K562 (cell line): ENCODE results near the gene ZBTB16. TPM values are rescaled to one million over a fixed set of nuclear protein-coding genes. Genes with fewer than 3 reads are reported as not detected.
A peak's percentile ranks its signal among the peaks of the same experiment; 100 is the strongest.

ENCODE experiments used
- ARID1B ChIP-seq: fragments of 450-650 bp; IDR thresholded peaks from 2 replicates; pipeline ENCODE4 v1.6.1; 2016; ENCODE audit warnings: antibody characterized with exemption, mild to moderate bottlenecking, inconsistent platforms
- ARNT ChIP-seq, 2 experiments: fragments of 450-650 bp; IDR thresholded peaks; 2 replicates each; pipeline ENCODE4 v1.6.1; 2016; ENCODE audit warnings: mild to moderate bottlenecking in 1 of 2
- GATA2 ChIP-seq: sonication (generic); formaldehyde crosslinking; IDR thresholded peaks from 2 replicates; pipeline ENCODE4 v1.4.0; 2020; ENCODE audit warnings: mild to moderate bottlenecking, missing genetic modification reagents
- HDAC3 ChIP-seq: fragments of 450-650 bp; IDR thresholded peaks from 2 replicates; pipeline ENCODE4 v1.6.1; 2018; ENCODE audit warnings: borderline replicate concordance, mild to moderate bottlenecking, moderate library complexity; ENCODE audit not compliant: partially characterized antibody
- KDM2B ChIP-seq: fragments of 250-450 bp; sonication (Bioruptor Pico); IDR thresholded peaks from 2 replicates; pipeline ENCODE4 v1.8.0; 2021; ENCODE audit warnings: mild to moderate bottlenecking, moderate library complexity
- KDM4B ChIP-seq, 2 experiments: fragments of 450-650 bp in 1 of 2; sonication (generic) in 1 of 2; IDR thresholded peaks; 2 replicates each; pipeline ENCODE4 v1.6.1; 2016 to 2017; ENCODE audit warnings: borderline replicate concordance in 2 of 2, antibody characterized with exemption in 1 of 2, low read depth in 1 of 2, mild to moderate bottlenecking in 1 of 2
- MCM2 ChIP-seq: fragments of 450-650 bp; IDR thresholded peaks from 2 replicates; pipeline ENCODE4 v1.6.1; 2017; ENCODE audit warnings: low read depth, mild to moderate bottlenecking
- NCOA6 ChIP-seq: fragments of 450-650 bp; IDR thresholded peaks from 2 replicates; pipeline ENCODE4 v1.6.1; 2017; ENCODE audit warnings: mild to moderate bottlenecking
- NFYB ChIP-seq: IDR thresholded peaks from 2 replicates; pipeline ENCODE4 v1.6.1; 2011; ENCODE audit warnings: mild to moderate bottlenecking, moderate library complexity; ENCODE audit not compliant: insufficient read length; ENCODE audit errors: extremely low read depth
- RAD21 ChIP-seq, 2 experiments: fragments of 250-450 bp in 1 of 2; fragments of 450-650 bp in 1 of 2; sonication (Bioruptor Pico) in 1 of 2; formaldehyde crosslinking in 1 of 2; IDR thresholded peaks in 1 of 2; conservative IDR thresholded peaks in 1 of 2; 2 replicates each; pipeline versions ENCODE4 v1.4.0 to v1.8.0; 2020 to 2022; ENCODE audit warnings: mild to moderate bottlenecking in 2 of 2, moderate library complexity in 1 of 2
- RBBP5 ChIP-seq: fragments of 200-600 bp; sonication (generic); IDR thresholded peaks from 2 replicates; pipeline ENCODE4 v1.6.1; 2012; ENCODE audit warnings: borderline replicate concordance, mild to moderate bottlenecking, low read length, control low read depth, inconsistent platforms; ENCODE audit not compliant: insufficient read depth, poor library complexity, severe bottlenecking
- RBM22 ChIP-seq: fragments of 200-400 bp; formaldehyde crosslinking; IDR thresholded peaks from 2 replicates; pipeline ENCODE4 v1.6.1; 2018; ENCODE audit warnings: low read length, low read depth; ENCODE audit not compliant: poor library complexity, severe bottlenecking
- SREBF1 ChIP-seq: fragments of 150-350 bp; IDR thresholded peaks from 2 replicates; pipeline ENCODE4 v1.6.1; 2014; ENCODE audit warnings: antibody characterized with exemption, low read depth, low read length, borderline replicate concordance
- TCF7 ChIP-seq: sonication (generic); IDR thresholded peaks from 2 replicates; pipeline ENCODE4 v1.6.1; 2016; ENCODE audit warnings: antibody characterized with exemption, borderline replicate concordance
- ZC3H8 ChIP-seq: fragments of 450-650 bp; IDR thresholded peaks from 2 replicates; pipeline ENCODE4 v1.6.1; 2017
- ZNF780A ChIP-seq: fragments of 250-450 bp; sonication (Bioruptor Pico); IDR thresholded peaks from 2 replicates; pipeline ENCODE4 v1.5.0; 2021; ENCODE audit warnings: mild to moderate bottlenecking
- polyA plus RNA-seq, 8 experiments: library from polyadenylated mRNA; depleted of rRNA in 4 of 8; stranded (reverse) in 5 of 8; unstranded in 3 of 8; fragments of >200 nt; fragmentation: Nextera tagmentation in 2 of 8; fragmentation: Illumina TruSeq in 1 of 8; extraction: Ambion mirVana in 2 of 8; extraction: Trizol in 1 of 8; gene quantifications; 2 replicates each; pipeline versions ENCODE4 v1.2.1 to v1.2.3, GENCODE V29; 2011 to 2014; ENCODE audit warnings: inconsistent platforms in 1 of 8, missing spikeins in 1 of 8
- total RNA-seq, 7 experiments: library from RNA; depleted of rRNA in 6 of 7; stranded (reverse); fragments of >200 nt in 6 of 7; fragmentation: Illumina TruSeq in 2 of 7; extraction: Trizol in 2 of 7; gene quantifications; 2 replicates each; pipeline versions ENCODE4 v1.2.1 to v1.2.3, GENCODE V29; 2011 to 2021; ENCODE audit warnings: low replicate concordance in 1 of 7
- TF ChIP-seq, protein P1 (sequence below): sonication (generic); formaldehyde crosslinking; IDR thresholded peaks from 2 replicates; pipeline ENCODE4 v1.8.1; 2023; ENCODE audit warnings: mild to moderate bottlenecking, missing genetic modification reagents
- TF ChIP-seq, protein P2 (sequence below), 2 experiments: IDR thresholded peaks; 2 replicates each; pipeline ENCODE4 v1.6.1; 2012; ENCODE audit warnings: improper control_type of control experiment in 2 of 2, low read depth in 2 of 2, low read length in 2 of 2, borderline replicate concordance in 1 of 2
- TF ChIP-seq, protein P3 (sequence below), 2 experiments: fragments of 450-650 bp; conservative IDR thresholded peaks; 2 replicates each; pipeline ENCODE4 v1.6.1; 2017; ENCODE audit warnings: mild to moderate bottlenecking in 2 of 2, moderate library complexity in 2 of 2
- TF ChIP-seq, protein P4 (sequence below): fragments of 450-650 bp; IDR thresholded peaks from 2 replicates; pipeline ENCODE4 v1.6.1; 2016; ENCODE audit warnings: low read depth, mild to moderate bottlenecking, moderate library complexity

Gene ZBTB16
- total and polyA plus RNA-seq, 9 of the 15 experiments (the other 6 are each of a cell fraction or from before 2014, with no cell fraction given): 0.06 to 0.40 (median 0.24) TPM; not detected in 4

DNA sequence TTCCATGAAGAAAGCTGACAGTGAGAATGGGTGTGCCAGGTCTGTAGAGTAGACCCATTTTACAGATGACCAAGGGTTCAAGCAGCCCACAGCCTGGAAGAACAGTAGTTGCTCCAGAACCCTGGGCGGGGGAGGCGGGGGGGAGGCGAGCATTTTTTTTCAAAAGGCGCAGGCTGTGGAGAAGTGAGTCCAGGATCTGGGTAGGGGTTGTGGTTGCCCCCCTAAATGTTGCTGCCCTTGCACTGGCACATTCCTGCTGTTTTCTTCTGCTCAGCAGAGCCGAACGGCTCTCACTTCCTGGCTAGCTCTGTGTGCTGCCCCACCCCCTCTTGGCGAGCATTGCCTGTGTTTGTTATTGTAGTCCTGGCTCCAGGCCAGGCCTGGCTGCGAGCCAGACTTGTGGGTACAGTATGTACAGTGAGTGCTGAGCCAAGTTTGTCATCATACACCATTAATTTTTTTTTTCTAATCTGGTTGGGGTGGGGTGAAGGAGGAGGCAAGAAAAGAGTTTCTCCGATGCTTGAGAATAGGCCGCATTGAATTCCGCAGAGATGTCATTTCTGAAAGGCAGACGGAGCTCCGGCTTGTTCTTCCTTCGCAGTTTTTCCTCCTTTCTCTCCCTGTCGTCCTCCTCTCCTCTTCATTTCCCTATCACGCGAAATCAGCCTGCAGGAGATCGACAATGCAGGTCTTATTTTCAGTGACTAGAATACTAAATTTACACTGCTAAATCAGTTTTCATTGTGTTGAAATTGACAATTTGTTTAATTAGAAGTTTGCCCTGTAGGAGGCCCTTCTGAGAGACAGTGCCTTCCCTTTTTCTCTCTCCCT lies 100.5 kb downstream of the ZBTB16 start (continued):
- TF ChIP-seq, protein P1, sequence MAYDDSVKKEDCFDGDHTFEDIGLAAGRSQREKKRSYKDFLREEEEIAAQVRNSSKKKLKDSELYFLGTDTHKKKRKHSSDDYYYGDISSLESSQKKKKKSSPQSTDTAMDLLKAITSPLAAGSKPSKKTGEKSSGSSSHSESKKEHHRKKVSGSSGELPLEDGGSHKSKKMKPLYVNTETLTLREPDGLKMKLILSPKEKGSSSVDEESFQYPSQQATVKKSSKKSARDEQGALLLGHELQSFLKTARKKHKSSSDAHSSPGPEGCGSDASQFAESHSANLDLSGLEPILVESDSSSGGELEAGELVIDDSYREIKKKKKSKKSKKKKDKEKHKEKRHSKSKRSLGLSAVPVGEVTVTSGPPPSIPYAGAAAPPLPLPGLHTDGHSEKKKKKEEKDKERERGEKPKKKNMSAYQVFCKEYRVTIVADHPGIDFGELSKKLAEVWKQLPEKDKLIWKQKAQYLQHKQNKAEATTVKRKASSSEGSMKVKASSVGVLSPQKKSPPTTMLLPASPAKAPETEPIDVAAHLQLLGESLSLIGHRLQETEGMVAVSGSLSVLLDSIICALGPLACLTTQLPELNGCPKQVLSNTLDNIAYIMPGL (CRISPR knock-in tag): no peak
- TF ChIP-seq ARID1B (peak; percentile 81), GATA2 (no peak), RBBP5 (peak; percentile 53), NCOA6 (no peak), SREBF1 (no peak), RBM22 (no peak), TCF7 (no peak), ZC3H8 (no peak), HDAC3 (peak; percentile 71), ARNT (IDR thresholded peaks at IDR 0.05) (peak in 1 of 2 experiments; percentile 68; a peak in 1 of 4 replicates), RAD21 (CRISPR knock-in tag; conservative IDR thresholded peaks at IDR 0.05 in 1 of 2, IDR thresholded peaks at IDR 0.05 in 1 of 2) (peak; percentile 46 to 50), KDM4B (IDR thresholded peaks at IDR 0.05; ENCODE audit: borderline replicate concordance in 2 of 2, low read depth in 1 of 2) (peak in 1 of 2 experiments; percentile 36; a peak in 1 of 4 replicates), KDM2B (CRISPR knock-in tag) (no peak), ZNF780A (CRISPR knock-in tag) (no peak), NFYB (no peak), MCM2 (no peak)
- TF ChIP-seq, protein P2, sequence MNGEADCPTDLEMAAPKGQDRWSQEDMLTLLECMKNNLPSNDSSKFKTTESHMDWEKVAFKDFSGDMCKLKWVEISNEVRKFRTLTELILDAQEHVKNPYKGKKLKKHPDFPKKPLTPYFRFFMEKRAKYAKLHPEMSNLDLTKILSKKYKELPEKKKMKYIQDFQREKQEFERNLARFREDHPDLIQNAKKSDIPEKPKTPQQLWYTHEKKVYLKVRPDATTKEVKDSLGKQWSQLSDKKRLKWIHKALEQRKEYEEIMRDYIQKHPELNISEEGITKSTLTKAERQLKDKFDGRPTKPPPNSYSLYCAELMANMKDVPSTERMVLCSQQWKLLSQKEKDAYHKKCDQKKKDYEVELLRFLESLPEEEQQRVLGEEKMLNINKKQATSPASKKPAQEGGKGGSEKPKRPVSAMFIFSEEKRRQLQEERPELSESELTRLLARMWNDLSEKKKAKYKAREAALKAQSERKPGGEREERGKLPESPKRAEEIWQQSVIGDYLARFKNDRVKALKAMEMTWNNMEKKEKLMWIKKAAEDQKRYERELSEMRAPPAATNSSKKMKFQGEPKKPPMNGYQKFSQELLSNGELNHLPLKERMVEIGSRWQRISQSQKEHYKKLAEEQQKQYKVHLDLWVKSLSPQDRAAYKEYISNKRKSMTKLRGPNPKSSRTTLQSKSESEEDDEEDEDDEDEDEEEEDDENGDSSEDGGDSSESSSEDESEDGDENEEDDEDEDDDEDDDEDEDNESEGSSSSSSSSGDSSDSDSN (IDR thresholded peaks at IDR 0.05; ENCODE audit: borderline replicate concordance in 1 of 2, low read depth in 2 of 2, low read length in 2 of 2): no peak
- TF ChIP-seq, protein P3, sequence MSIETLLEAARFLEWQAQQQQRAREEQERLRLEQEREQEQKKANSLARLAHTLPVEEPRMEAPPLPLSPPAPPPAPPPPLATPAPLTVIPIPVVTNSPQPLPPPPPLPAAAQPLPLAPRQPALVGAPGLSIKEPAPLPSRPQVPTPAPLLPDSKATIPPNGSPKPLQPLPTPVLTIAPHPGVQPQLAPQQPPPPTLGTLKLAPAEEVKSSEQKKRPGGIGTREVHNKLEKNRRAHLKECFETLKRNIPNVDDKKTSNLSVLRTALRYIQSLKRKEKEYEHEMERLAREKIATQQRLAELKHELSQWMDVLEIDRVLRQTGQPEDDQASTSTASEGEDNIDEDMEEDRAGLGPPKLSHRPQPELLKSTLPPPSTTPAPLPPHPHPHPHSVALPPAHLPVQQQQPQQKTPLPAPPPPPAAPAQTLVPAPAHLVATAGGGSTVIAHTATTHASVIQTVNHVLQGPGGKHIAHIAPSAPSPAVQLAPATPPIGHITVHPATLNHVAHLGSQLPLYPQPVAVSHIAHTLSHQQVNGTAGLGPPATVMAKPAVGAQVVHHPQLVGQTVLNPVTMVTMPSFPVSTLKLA (conservative IDR thresholded peaks at IDR 0.05): peak; percentile 66 to 82; a peak in 3 of 4 replicates
- TF ChIP-seq, protein P4, sequence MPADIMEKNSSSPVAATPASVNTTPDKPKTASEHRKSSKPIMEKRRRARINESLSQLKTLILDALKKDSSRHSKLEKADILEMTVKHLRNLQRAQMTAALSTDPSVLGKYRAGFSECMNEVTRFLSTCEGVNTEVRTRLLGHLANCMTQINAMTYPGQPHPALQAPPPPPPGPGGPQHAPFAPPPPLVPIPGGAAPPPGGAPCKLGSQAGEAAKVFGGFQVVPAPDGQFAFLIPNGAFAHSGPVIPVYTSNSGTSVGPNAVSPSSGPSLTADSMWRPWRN: no peak
